Adrenal gland (tissue), 12 donors: ENCODE data around the gene NEU1. TPM values are rescaled to one million over a fixed set of nuclear protein-coding genes. Genes with fewer than 3 reads are reported as not detected.

Experiments used
- DNase-seq, 7 donors: peaks; one replicate each; pipeline ENCODE4 v3.0.0-alpha.2; 2019 to 2020
- H3K27ac ChIP-seq, 5 donors: fragments of 200-600 bp; sonication (generic) in 4 of 5; 1 replicate in 3 of 5; 2 replicates in 2 of 5; pipeline versions ENCODE4 v1.5.1 to v1.8.0; 2016 to 2020; ENCODE audit warnings: mild to moderate bottlenecking in 1 of 5
- H3K27me3 ChIP-seq: fragments of 200-600 bp; 2 replicates; pipeline ENCODE4 v1.8.0; 2021
- H3K36me3 ChIP-seq, 2 donors: fragments of 200-600 bp; replicated peaks in 1 of 2; 1 replicate in 1 of 2; 2 replicates in 1 of 2; pipeline versions ENCODE4 v1.5.1 to v1.8.0; 2018 to 2022
- H3K4me1 ChIP-seq, 2 donors: fragments of 200-600 bp; replicated peaks in 1 of 2; 1 replicate in 1 of 2; 2 replicates in 1 of 2; pipeline versions ENCODE4 v1.5.1 to v1.8.0; 2018 to 2021
- H3K4me3 ChIP-seq, 4 donors: fragments of 200-600 bp; sonication (generic) in 3 of 4; one replicate each; pipeline ENCODE4 v1.5.1; 2016 to 2018
- H3K9me3 ChIP-seq, 3 donors: fragments of 200-600 bp; sonication (generic) in 1 of 3; replicated peaks in 1 of 3; 1 replicate in 2 of 3; 2 replicates in 1 of 3; pipeline versions ENCODE4 v1.5.1 to v1.8.0; 2016 to 2021
- CTCF ChIP-seq, 6 experiments: fragments of 450-650 bp in 4 of 6; fragments of 200-600 bp in 2 of 6; sonication (generic) in 1 of 6; IDR thresholded peaks; 1 replicate in 5 of 6; 2 replicates in 1 of 6; pipeline versions ENCODE4 v1.5.1 to v1.8.0; 2016 to 2021; ENCODE audit warnings: antibody characterized with exemption in 6 of 6, mild to moderate bottlenecking in 2 of 6, moderate library complexity in 1 of 6
- POLR2A ChIP-seq, 2 donors: fragments of 450-650 bp; IDR thresholded peaks; one replicate each; pipeline ENCODE4 v1.6.1; 2017; ENCODE audit warnings: antibody characterized with exemption in 2 of 2, mild to moderate bottlenecking in 2 of 2, moderate library complexity in 1 of 2
- WGBS, 4 donors: extraction: QIAGEN DNeasy Blood & Tissue Kit in 2 of 4; methylation state at CpG; one replicate each; pipeline versions ENCODE4 v1.1.5 to v1.1.7; 2013 to 2017; 5-methylcytosine and 5-hydroxymethylcytosine counted together
- intact Hi-C, 2 donors: fragments of 100-400 bp; cut with DNase I; formaldehyde crosslinking; loops; one replicate each; pipeline versions ENCODE4 v1.14.1 to v1.15.0; 2022 to 2023
- polyA plus RNA-seq, 3 donors: library from polyadenylated mRNA; stranded (reverse); fragments of 200-250 nt in 2 of 3; fragments of 350-450 nt in 1 of 3; fragmentation: Illumina TruSeq in 1 of 3; extraction: RNeasy Lipid Tissue Mini Kit (QIAGEN cat#74804) in 1 of 3; gene quantifications; one replicate each; pipeline ENCODE4 v1.2.3, GENCODE V29; 2013 to 2014
- total RNA-seq, 9 donors: library from RNA; depleted of rRNA in 4 of 9; stranded (reverse); fragments of >200 nt in 4 of 9; fragments of 120-200 nt in 1 of 9; fragmentation: NEBNext Ultra II Directional in 1 of 9; extraction: Animal tissue kit (Norgen Biotek cat#: 25700) in 1 of 9; gene quantifications; one replicate each; pipeline versions ENCODE4 v1.1.0 to v1.2.4, GENCODE V29; 2013 to 2023
- donor health status: healthy with polysubstance abuse.
- donor health status: Bipolar disorder and iron deficiency.
- donor health status: DM: yes; HTN: yes; CAD: no.
- donor health status: DM: no; HTN: no; CAD: no.
- donor health status: DM: no; HTN: no; CAD: no.
- donor health status: DM: yes; HTN: yes; CAD: no.

NEU1 gene
- total and polyA plus RNA-seq, 12 donors = 57.8 to 178 (median 108) TPM

GRCh38 chr6:31851485-31851832 lies 11.2 kb downstream of the NEU1 start:
- DNase-seq = no peak
- WGBS, 4 donors = 55 to 70% (median 64%) methylated on average over 2 of the region's 2 CpGs
- Histone ChIP-seq H3K9me3 (no peaks in the 10 kb centered on the region), H3K36me3 (no peaks in the 10 kb centered on the region), H3K4me1 (no peaks in the 10 kb centered on the region), H3K27me3 (no peaks in the 10 kb centered on the region), H3K4me3 (no peak overlapping the region), H3K27ac (no peak overlapping the region)
- TF ChIP-seq CTCF (IDR thresholded peaks at IDR 0.05) = no peak
- no peak for TF ChIP-seq POLR2A (IDR thresholded peaks at IDR 0.05)
- intact Hi-C loops = no loop called here

GRCh38 chr6:31850765-31851484 lies 11.7 kb downstream of the NEU1 start:
- no peaks in the 10 kb centered on the region for H3K36me3 ChIP-seq
- TF ChIP-seq POLR2A (IDR thresholded peaks at IDR 0.05) (no peak), CTCF (IDR thresholded peaks at IDR 0.05) (no peak)
- WGBS, 4 donors = 88 to 99% (median 95%) methylated on average over 2 of the region's 2 CpGs
- no peak for DNase-seq
- no peak overlapping the region for H3K27ac ChIP-seq
- H3K27me3 ChIP-seq = no peaks in the 10 kb centered on the region
- intact Hi-C loops = no loop called here
- H3K9me3 ChIP-seq = no peaks in the 10 kb centered on the region
- no peak overlapping the region for H3K4me3 ChIP-seq
- no peaks in the 10 kb centered on the region for H3K4me1 ChIP-seq

GRCh38 chr6:31847276-31847978 lies 15.2 kb downstream of the NEU1 start:
- Histone ChIP-seq H3K4me1 (no peaks in the 10 kb centered on the region), H3K27ac (no peak overlapping the region), H3K36me3 (no peaks in the 10 kb centered on the region), H3K4me3 (no peak overlapping the region), H3K27me3 (no peaks in the 10 kb centered on the region), H3K9me3 (no peaks in the 10 kb centered on the region)
- WGBS, 4 donors = 89 to 100% (median 94%) methylated on average over 2 of the region's 2 CpGs
- TF ChIP-seq CTCF (IDR thresholded peaks at IDR 0.05) (no peak), POLR2A (IDR thresholded peaks at IDR 0.05) (no peak)
- no peak for DNase-seq
- intact Hi-C loops = no loop called here

GRCh38 chr6:31844507-31844906 lies 18.1 kb downstream of the NEU1 start:
- TF ChIP-seq POLR2A (IDR thresholded peaks at IDR 0.05) = no peak
- no peak for TF ChIP-seq CTCF (IDR thresholded peaks at IDR 0.05)
- intact Hi-C loops = no loop called here
- 95 to 100% (median 97%) methylated on average over 3 of the region's 3 CpGs for WGBS, 4 donors
- Histone ChIP-seq H3K9me3 (no peaks in the 10 kb centered on the region), H3K4me1 (no peaks in the 10 kb centered on the region), H3K27ac (no peak overlapping the region), H3K4me3 (no peak overlapping the region), H3K36me3 (peaks cover 0 to 16% of the 10 kb centered on the region in 2 donors), H3K27me3 (no peaks in the 10 kb centered on the region)
- DNase-seq = no peak
